Measurements from ENCODE around the gene PTBP1. TPM values are rescaled to one million over a fixed set of nuclear protein-coding genes. Genes with fewer than 3 reads are reported as not detected.

Gene PTBP1
- total RNA-seq, 2 experiments from 2014 or later: 315 to 479 TPM

GRCh38 chr19:751501-752341 lies 45.5 kb upstream of the PTBP1 start:
- DNase-seq (ENCODE audit: low spot score): no peak
- Histone ChIP-seq H3K79me2 (ENCODE audit: insufficient read depth, low read depth, low read length) (no peaks in the 10 kb centered on the region), H3K36me3 (ENCODE audit: insufficient read depth, low read length) (no peaks in the 10 kb centered on the region), H3K27ac (ENCODE audit: low read depth, low read length, poor library complexity, severe bottlenecking) (no peak overlapping the region), H3K4me1 (ENCODE audit: insufficient read depth, low read length, poor library complexity, severe bottlenecking) (no peaks in the 10 kb centered on the region), H3K9me3 (ENCODE audit: low read length) (no peaks in the 10 kb centered on the region), H4K20me1 (ENCODE audit: insufficient read depth, low read length) (no peaks in the 10 kb centered on the region), H3K4me2 (ENCODE audit: low read length) (no peak overlapping the region), H2AFZ (ENCODE audit: low read length) (no peak overlapping the region), H3K9me2 (ENCODE audit: insufficient read depth, low read length) (no peaks in the 10 kb centered on the region), H3K4me3 (ENCODE audit: low read depth, low read length, poor library complexity, severe bottlenecking) (no peak overlapping the region)
- intact Hi-C loops (cut with micrococcal nuclease; ENCODE audit: unreplicated experiment): no loop called here
- BruUV-seq (replicated peaks): no TSS peak
- CTCF ChIA-PET (ENCODE audit: unreplicated experiment): no interaction called here
- no peak for TF ChIP-seq CTCF (conservative IDR thresholded peaks at IDR 0.05; ENCODE audit: low read length)
- TF ChIP-seq EZH2phosphoT487 (IDR thresholded peaks at IDR 0.05; ENCODE audit: borderline replicate concordance, low read depth, low read length): no peak
- POLR2A ChIA-PET: no interaction called here

- Histone ChIP-seq H2AFZ (ENCODE audit: low read length) (no peak overlapping the region), H3K9me2 (ENCODE audit: insufficient read depth, low read length) (no peaks in the 10 kb centered on the region), H3K36me3 (ENCODE audit: insufficient read depth, low read length) (no peaks in the 10 kb centered on the region), H4K20me1 (ENCODE audit: insufficient read depth, low read length) (no peaks in the 10 kb centered on the region), H3K9me3 (ENCODE audit: low read length) (no peaks in the 10 kb centered on the region), H3K79me2 (ENCODE audit: insufficient read depth, low read depth, low read length) (no peaks in the 10 kb centered on the region), H3K4me3 (ENCODE audit: low read depth, low read length, poor library complexity, severe bottlenecking) (no peak overlapping the region), H3K27ac (ENCODE audit: low read depth, low read length, poor library complexity, severe bottlenecking) (no peak overlapping the region), H3K4me2 (ENCODE audit: low read length) (no peak overlapping the region), H3K4me1 (ENCODE audit: insufficient read depth, low read length, poor library complexity, severe bottlenecking) (no peaks in the 10 kb centered on the region)
- intact Hi-C loops (cut with micrococcal nuclease; ENCODE audit: unreplicated experiment): no loop called here
- no TSS peak for BruUV-seq (replicated peaks)
- no peak for DNase-seq (ENCODE audit: low spot score)
- ChIA-PET CTCF (ENCODE audit: unreplicated experiment) (no interaction called here), POLR2A (interaction anchor here (1.0 kb wide), 1 partner anchor 9 kb away, joined by 3 read pairs; no protein-coding TSS in a partner anchor)
- TF ChIP-seq EZH2phosphoT487 (IDR thresholded peaks at IDR 0.05; ENCODE audit: borderline replicate concordance, low read depth, low read length) (no peak), CTCF (conservative IDR thresholded peaks at IDR 0.05; ENCODE audit: low read length) (no peak)
Measured at GRCh38 chr19:752652-753517, 44.4 kb upstream of the PTBP1 start.

Data from OCI-LY7 (cell line).